ENCODE results near the gene TMEM45A.

- TF ChIP-seq CTCF (IDR thresholded peaks at IDR 0.05; ENCODE audit: poor library complexity, severe bottlenecking) (no peak), EP300 (conservative IDR thresholded peaks at IDR 0.05; ENCODE audit: poor library complexity, severe bottlenecking) (no peak)
- TF ChIP-seq, protein P1, sequence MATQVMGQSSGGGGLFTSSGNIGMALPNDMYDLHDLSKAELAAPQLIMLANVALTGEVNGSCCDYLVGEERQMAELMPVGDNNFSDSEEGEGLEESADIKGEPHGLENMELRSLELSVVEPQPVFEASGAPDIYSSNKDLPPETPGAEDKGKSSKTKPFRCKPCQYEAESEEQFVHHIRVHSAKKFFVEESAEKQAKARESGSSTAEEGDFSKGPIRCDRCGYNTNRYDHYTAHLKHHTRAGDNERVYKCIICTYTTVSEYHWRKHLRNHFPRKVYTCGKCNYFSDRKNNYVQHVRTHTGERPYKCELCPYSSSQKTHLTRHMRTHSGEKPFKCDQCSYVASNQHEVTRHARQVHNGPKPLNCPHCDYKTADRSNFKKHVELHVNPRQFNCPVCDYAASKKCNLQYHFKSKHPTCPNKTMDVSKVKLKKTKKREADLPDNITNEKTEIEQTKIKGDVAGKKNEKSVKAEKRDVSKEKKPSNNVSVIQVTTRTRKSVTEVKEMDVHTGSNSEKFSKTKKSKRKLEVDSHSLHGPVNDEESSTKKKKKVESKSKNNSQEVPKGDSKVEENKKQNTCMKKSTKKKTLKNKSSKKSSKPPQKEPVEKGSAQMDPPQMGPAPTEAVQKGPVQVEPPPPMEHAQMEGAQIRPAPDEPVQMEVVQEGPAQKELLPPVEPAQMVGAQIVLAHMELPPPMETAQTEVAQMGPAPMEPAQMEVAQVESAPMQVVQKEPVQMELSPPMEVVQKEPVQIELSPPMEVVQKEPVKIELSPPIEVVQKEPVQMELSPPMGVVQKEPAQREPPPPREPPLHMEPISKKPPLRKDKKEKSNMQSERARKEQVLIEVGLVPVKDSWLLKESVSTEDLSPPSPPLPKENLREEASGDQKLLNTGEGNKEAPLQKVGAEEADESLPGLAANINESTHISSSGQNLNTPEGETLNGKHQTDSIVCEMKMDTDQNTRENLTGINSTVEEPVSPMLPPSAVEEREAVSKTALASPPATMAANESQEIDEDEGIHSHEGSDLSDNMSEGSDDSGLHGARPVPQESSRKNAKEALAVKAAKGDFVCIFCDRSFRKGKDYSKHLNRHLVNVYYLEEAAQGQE (IDR thresholded peaks at IDR 0.05; ENCODE audit: borderline replicate concordance): no peak
Observed at GRCh38 chr3:100614941-100615340, 122.5 kb downstream of the TMEM45A start.

Data from neural cell (in vitro differentiated cells).